Activated CD8-positive, alpha-beta memory T cell treated with anti-CD3 and anti-CD28 coated beads for 4 hours (primary cell): ENCODE results near the gene NAIP.
"Not testable (repeated sequence)": the region's sequence is repeated elsewhere in the genome, so short reads cannot be mapped to it uniquely, and the experiment has no call there.

Experiments
- DNase-seq, 2 donors: peaks; one replicate each; pipeline ENCODE4 v3.0.0-alpha.2; 2020; ENCODE audit warnings: low read depth in 2 of 2

Gene NAIP

GRCh38 chr5:71025289-71025953 lies at the start of gene NAIP:
TSS of gene NAIP (minus strand) at chr5:71025339. CDS start at chr5:71012915, 12,424 bp downstream.
- not testable (repeated sequence) for DNase-seq

GRCh38 chr5:71067262-71067928 lies 42.3 kb upstream of the NAIP start, which contains the start of gene GTF2H2:
TSS of gene GTF2H2 (minus strand) at chr5:71067676. CDS start at chr5:71062763, 4,913 bp downstream.
- DNase-seq, result not testable (repeated sequence)

- DNase-seq, result not testable (repeated sequence)
Observed at GRCh38 chr5:71061322-71061721, 36.2 kb upstream of the NAIP start.

GRCh38 chr5:71059426-71059825 lies 34.3 kb upstream of the NAIP start:
- not testable (repeated sequence) for DNase-seq

- not testable (repeated sequence) for DNase-seq
Observed at GRCh38 chr5:71044808-71045207, 19.7 kb upstream of the NAIP start.

GRCh38 chr5:71044128-71044527 lies 19.0 kb upstream of the NAIP start:
- DNase-seq, result not testable (repeated sequence)

GRCh38 chr5:71031046-71031776 lies 6.1 kb upstream of the NAIP start:
- DNase-seq, result not testable (repeated sequence)

- DNase-seq, result not testable (repeated sequence)
Observed at GRCh38 chr5:71020643-71021042, 4.5 kb downstream of the NAIP start.

GRCh38 chr5:71018376-71019005 lies 6.6 kb downstream of the NAIP start:
- not testable (repeated sequence) for DNase-seq

- DNase-seq, result no peak
Observed at GRCh38 chr5:71014176-71014575, 11.0 kb downstream of the NAIP start.

GRCh38 chr5:71013575-71013974 lies 11.6 kb downstream of the NAIP start:
- no peak for DNase-seq

- DNase-seq, result no peak
Observed at GRCh38 chr5:71011194-71011792, 13.8 kb downstream of the NAIP start.

GRCh38 chr5:71006983-71007382 lies 18.2 kb downstream of the NAIP start:
- DNase-seq, result not testable (repeated sequence)

GRCh38 chr5:70984882-70985281 lies 40.3 kb downstream of the NAIP start:
- DNase-seq, result not testable (repeated sequence)

- DNase-seq, result not testable (repeated sequence)
Observed at GRCh38 chr5:70967220-70967619, 57.9 kb downstream of the NAIP start.

GRCh38 chr5:70964531-70964930 lies 60.6 kb downstream of the NAIP start:
- DNase-seq, result not testable (repeated sequence)

- DNase-seq, result not testable (repeated sequence)
Observed at GRCh38 chr5:70953068-70953467, 72.1 kb downstream of the NAIP start.

GRCh38 chr5:70932560-70932959 lies 92.6 kb downstream of the NAIP start:
- not testable (repeated sequence) for DNase-seq

GRCh38 chr5:70931709-70932368 lies 93.3 kb downstream of the NAIP start:
- DNase-seq, result not testable (repeated sequence)

GRCh38 chr5:70925211-70925562 lies 100.0 kb downstream of the NAIP start:
- not testable (repeated sequence) for DNase-seq
